GM19238 (cell line): ENCODE data around the gene SPTLC3.

Experiments used
- DNase-seq: peaks from one replicate; pipeline ENCODE4 v3.0.0; 2011; ENCODE audit warnings: low spot score; ENCODE audit not compliant: insufficient read length

Gene SPTLC3

GRCh38 chr20:13186043-13186774 is 177.4 kb downstream of the SPTLC3 start:
- DNase-seq, result no peak

GRCh38 chr20:13187899-13188298 is 179.1 kb downstream of the SPTLC3 start:
- DNase-seq, result no peak

GRCh38 chr20:13199279-13199678 is 190.5 kb downstream of the SPTLC3 start:
- no peak for DNase-seq

GRCh38 chr20:13200767-13201500 is 192.2 kb downstream of the SPTLC3 start:
- DNase-seq, result no peak

GRCh38 chr20:13202565-13202964 is 193.8 kb downstream of the SPTLC3 start:
- DNase-seq, result no peak

GRCh38 chr20:13205425-13205824 is 196.7 kb downstream of the SPTLC3 start:
- no peak for DNase-seq

- no peak for DNase-seq
Observed at GRCh38 chr20:13205848-13206434, 197.2 kb downstream of the SPTLC3 start.

- no peak for DNase-seq
Observed at GRCh38 chr20:13207016-13207415, 198.2 kb downstream of the SPTLC3 start.

GRCh38 chr20:13211956-13212618 is 203.3 kb downstream of the SPTLC3 start:
- DNase-seq, result no peak

- no peak for DNase-seq
Observed at GRCh38 chr20:13212750-13213149, 204.0 kb downstream of the SPTLC3 start.

- DNase-seq, result no peak
Observed at GRCh38 chr20:13213335-13213734, 204.6 kb downstream of the SPTLC3 start.

- no peak for DNase-seq
Observed at GRCh38 chr20:13216533-13216932, 207.8 kb downstream of the SPTLC3 start.
